ENCODE results near the gene SSX1.
"Not testable (repeated sequence)": the region's sequence is repeated elsewhere in the genome, so short reads cannot be mapped to it uniquely, and the experiment has no call there.

The SSX1 gene

GRCh38 chrX:48255062-48255796 is at the start of gene SSX1:
SSX1 (plus strand) TSS chrX:48255392; CDS start chrX:48257242, 1,850 bp downstream.
- DNase-seq: not testable (repeated sequence)

GRCh38 chrX:48214341-48214740 is 40.9 kb upstream of the SSX1 start:
- DNase-seq: not testable (repeated sequence)

GRCh38 chrX:48224196-48224595 is 31.0 kb upstream of the SSX1 start:
- DNase-seq: not testable (repeated sequence)

GRCh38 chrX:48252945-48253344 is 2.2 kb upstream of the SSX1 start:
- not testable (repeated sequence) for DNase-seq

- not testable (repeated sequence) for DNase-seq
Measured at GRCh38 chrX:48274365-48274764, 19.2 kb downstream of the SSX1 start.

GRCh38 chrX:48278958-48279357 is 23.8 kb downstream of the SSX1 start:
- DNase-seq: no peak

- DNase-seq: not testable (repeated sequence)
Measured at GRCh38 chrX:48280729-48281128, 25.5 kb downstream of the SSX1 start.

- DNase-seq: no peak
Measured at GRCh38 chrX:48306175-48306574, 51.0 kb downstream of the SSX1 start.

- DNase-seq: not testable (repeated sequence)
Measured at GRCh38 chrX:48313996-48314395, 58.8 kb downstream of the SSX1 start.

All from CD4-positive, alpha-beta T cell treated with Interferon gamma for 1 hour (primary cell).